GM23338 (cell line): ENCODE measurements around the gene EGR2. TPM values are rescaled to one million over a fixed set of nuclear protein-coding genes. Genes with fewer than 3 reads are reported as not detected.

Experiments
- ATAC-seq: fragments of 200-7000 bp; cut with Tn5 transposase; 3 replicates; pipeline ENCODE4 v1.9.1; 2020
- DNase-seq: peaks from one replicate; pipeline ENCODE4 v3.0.0-alpha.2; 2015; ENCODE audit warnings: low spot score
- H2AFZ ChIP-seq: fragments of 200-600 bp; sonication (generic); 2 replicates; pipeline ENCODE4 v1.8.0; 2016; ENCODE audit warnings: antibody characterized with exemption, mild to moderate bottlenecking, moderate library complexity
- H3F3A ChIP-seq: fragments of 200-600 bp; sonication (generic); replicated peaks from 2 replicates; pipeline ENCODE4 v1.8.0; 2017; ENCODE audit warnings: antibody characterized with exemption, mixed run types, low read depth
- H3K27ac ChIP-seq: fragments of 200-600 bp; sonication (generic); 2 replicates; pipeline ENCODE4 v1.6.1; 2016; ENCODE audit warnings: low read depth
- H3K27me3 ChIP-seq: fragments of 200-600 bp; sonication (generic); 2 replicates; pipeline ENCODE4 v1.8.0; 2016; ENCODE audit warnings: mild to moderate bottlenecking, mixed run types, moderate library complexity; ENCODE audit not compliant: insufficient read depth
- H3K36me3 ChIP-seq: fragments of 200-600 bp; sonication (generic); 2 replicates; pipeline ENCODE4 v1.8.0; 2016; ENCODE audit warnings: mild to moderate bottlenecking; ENCODE audit not compliant: insufficient read depth
- H3K4me1 ChIP-seq: fragments of 200-600 bp; sonication (generic); 2 replicates; pipeline ENCODE4 v1.8.0; 2016; ENCODE audit warnings: mild to moderate bottlenecking, moderate library complexity; ENCODE audit not compliant: insufficient read depth
- H3K4me2 ChIP-seq: fragments of 200-600 bp; sonication (generic); 2 replicates; pipeline ENCODE4 v1.7.1; 2017; ENCODE audit warnings: mixed run types
- H3K4me3 ChIP-seq: fragments of 200-600 bp; sonication (generic); 2 replicates; pipeline ENCODE4 v1.6.1; 2016; ENCODE audit warnings: mixed run types
- H3K79me2 ChIP-seq: fragments of 200-600 bp; sonication (generic); replicated peaks from 2 replicates; pipeline ENCODE4 v1.8.0; 2017; ENCODE audit warnings: mild to moderate bottlenecking; ENCODE audit not compliant: insufficient read depth
- H3K9me2 ChIP-seq: fragments of 200-600 bp; sonication (generic); 2 replicates; pipeline ENCODE4 v1.8.0; 2017; ENCODE audit not compliant: insufficient read depth
- H4K20me1 ChIP-seq: fragments of 200-600 bp; sonication (generic); replicated peaks from 2 replicates; pipeline ENCODE4 v1.8.0; 2017; ENCODE audit warnings: mild to moderate bottlenecking; ENCODE audit not compliant: insufficient read depth
- H3K27ac Mint-ChIP-seq: 2 replicates; pipeline ENCODE4 v1.8.0; 2020; ENCODE audit warnings: inconsistent platforms, mild to moderate bottlenecking, moderate library complexity, mixed read lengths
- H3K27me3 Mint-ChIP-seq: 3 replicates; pipeline ENCODE4 v1.8.0; 2022; ENCODE audit warnings: low read depth, mild to moderate bottlenecking, moderate library complexity, mixed read lengths, inconsistent platforms; ENCODE audit not compliant: insufficient read depth, poor library complexity
- H3K36me3 Mint-ChIP-seq: 3 replicates; pipeline ENCODE4 v1.8.0; 2021; ENCODE audit warnings: low read depth, mild to moderate bottlenecking, inconsistent platforms, moderate library complexity, mixed read lengths
- H3K4me1 Mint-ChIP-seq: 3 replicates; pipeline ENCODE4 v1.8.0; 2020; ENCODE audit warnings: mild to moderate bottlenecking, inconsistent platforms, mixed read lengths
- H3K4me3 Mint-ChIP-seq: 3 replicates; pipeline ENCODE4 v1.8.0; 2021; ENCODE audit warnings: moderate library complexity, mild to moderate bottlenecking, inconsistent platforms, mixed read lengths
- H3K9me3 Mint-ChIP-seq: 3 replicates; pipeline ENCODE4 v1.8.0; 2020; ENCODE audit warnings: moderate library complexity, mild to moderate bottlenecking, inconsistent platforms, mixed read lengths
- CTCF ChIP-seq, 2 experiments: fragments of 200-600 bp in 1 of 2; sonication (generic) in 1 of 2; conservative IDR thresholded peaks; 2 replicates each; pipeline versions ENCODE4 v1.5.1 to v1.6.1; 2016 to 2017; ENCODE audit warnings: antibody characterized with exemption in 2 of 2, low read depth in 2 of 2, mild to moderate bottlenecking in 2 of 2, moderate library complexity in 1 of 2
- EZH2 ChIP-seq: fragments of 200-600 bp; sonication (generic); IDR thresholded peaks from one replicate; pipeline ENCODE4 v1.8.0; 2017; ENCODE audit warnings: antibody characterized with exemption, mild to moderate bottlenecking, low read depth; ENCODE audit not compliant: unreplicated experiment
- EZH2phosphoT487 ChIP-seq: fragments of 200-600 bp; sonication (generic); IDR thresholded peaks from one replicate; pipeline ENCODE4 v1.8.1; 2018; ENCODE audit warnings: antibody characterized with exemption; ENCODE audit not compliant: unreplicated experiment
- JUNB ChIP-seq: IDR thresholded peaks from one replicate; pipeline ENCODE4 v1.6.1; 2016; ENCODE audit warnings: antibody characterized with exemption; ENCODE audit not compliant: unreplicated experiment
- NANOG ChIP-seq: IDR thresholded peaks from 2 replicates; pipeline ENCODE4 v1.6.1; 2016; ENCODE audit warnings: antibody characterized with exemption, borderline replicate concordance
- POLR2AphosphoS5 ChIP-seq: IDR thresholded peaks from 2 replicates; pipeline ENCODE4 v1.6.1; 2016; ENCODE audit warnings: antibody characterized with exemption, low read depth
- STAT1 ChIP-seq: IDR thresholded peaks from one replicate; pipeline ENCODE4 v1.6.1; 2016; ENCODE audit warnings: antibody characterized with exemption; ENCODE audit not compliant: unreplicated experiment
- ZNF331 ChIP-seq: fragments of 250-450 bp; sonication (Bioruptor Pico); IDR thresholded peaks from 2 replicates; pipeline ENCODE4 v1.5.0; 2020; ENCODE audit warnings: low read depth, mild to moderate bottlenecking, moderate library complexity
- polyA plus RNA-seq: library from polyadenylated mRNA; unstranded; fragments of >200 nt; fragmentation: Nextera tagmentation; extraction: Ambion mirVana; gene quantifications from 2 replicates; pipeline ENCODE4 v1.2.1, GENCODE V29; 2016
- total RNA-seq: library from RNA; depleted of rRNA; stranded (reverse); fragments of >200 nt; shearing (Covaris generic); gene quantifications from 2 replicates; pipeline ENCODE4 v1.2.3, GENCODE V29; 2014
- TF ChIP-seq, protein P1 (sequence below): IDR thresholded peaks from one replicate; pipeline ENCODE4 v1.6.1; 2018; ENCODE audit warnings: antibody characterized with exemption; ENCODE audit not compliant: unreplicated experiment
- TF ChIP-seq, protein P2 (sequence below): IDR thresholded peaks from 2 replicates; pipeline ENCODE4 v1.6.1; 2016; ENCODE audit warnings: antibody characterized with exemption

Gene EGR2
- total and polyA plus RNA-seq, 2 experiments from 2014 or later, result 2.3 to 3.5 TPM

- no peaks in the 10 kb centered on the region for H3K9me3 Mint-ChIP-seq
- no peak overlapping the region for H3K27ac Mint-ChIP-seq
- Histone ChIP-seq H2AFZ (no peak overlapping the region), H3F3A (no peaks in the 10 kb centered on the region), H3K9me2 (peaks cover 4% of the 10 kb centered on the region; the same call in 1 of the 2 replicates), H3K4me2 (no peak overlapping the region), H3K4me1 (peaks cover 7% of the 10 kb centered on the region), H3K27me3 (no peaks in the 10 kb centered on the region), H3K4me3 (no peak overlapping the region), H3K36me3 (no peaks in the 10 kb centered on the region), H3K79me2 (no peaks in the 10 kb centered on the region), H3K27ac (no peak overlapping the region), H4K20me1 (no peaks in the 10 kb centered on the region)
- DNase-seq (no peak), ATAC-seq (no peak)
- peaks cover 3% of the 10 kb centered on the region for H3K27me3 Mint-ChIP-seq
- H3K36me3 Mint-ChIP-seq, result no peaks in the 10 kb centered on the region
- H3K4me3 Mint-ChIP-seq, result no peak overlapping the region
- TF ChIP-seq NANOG, result no peak
- TF ChIP-seq, protein P1, sequence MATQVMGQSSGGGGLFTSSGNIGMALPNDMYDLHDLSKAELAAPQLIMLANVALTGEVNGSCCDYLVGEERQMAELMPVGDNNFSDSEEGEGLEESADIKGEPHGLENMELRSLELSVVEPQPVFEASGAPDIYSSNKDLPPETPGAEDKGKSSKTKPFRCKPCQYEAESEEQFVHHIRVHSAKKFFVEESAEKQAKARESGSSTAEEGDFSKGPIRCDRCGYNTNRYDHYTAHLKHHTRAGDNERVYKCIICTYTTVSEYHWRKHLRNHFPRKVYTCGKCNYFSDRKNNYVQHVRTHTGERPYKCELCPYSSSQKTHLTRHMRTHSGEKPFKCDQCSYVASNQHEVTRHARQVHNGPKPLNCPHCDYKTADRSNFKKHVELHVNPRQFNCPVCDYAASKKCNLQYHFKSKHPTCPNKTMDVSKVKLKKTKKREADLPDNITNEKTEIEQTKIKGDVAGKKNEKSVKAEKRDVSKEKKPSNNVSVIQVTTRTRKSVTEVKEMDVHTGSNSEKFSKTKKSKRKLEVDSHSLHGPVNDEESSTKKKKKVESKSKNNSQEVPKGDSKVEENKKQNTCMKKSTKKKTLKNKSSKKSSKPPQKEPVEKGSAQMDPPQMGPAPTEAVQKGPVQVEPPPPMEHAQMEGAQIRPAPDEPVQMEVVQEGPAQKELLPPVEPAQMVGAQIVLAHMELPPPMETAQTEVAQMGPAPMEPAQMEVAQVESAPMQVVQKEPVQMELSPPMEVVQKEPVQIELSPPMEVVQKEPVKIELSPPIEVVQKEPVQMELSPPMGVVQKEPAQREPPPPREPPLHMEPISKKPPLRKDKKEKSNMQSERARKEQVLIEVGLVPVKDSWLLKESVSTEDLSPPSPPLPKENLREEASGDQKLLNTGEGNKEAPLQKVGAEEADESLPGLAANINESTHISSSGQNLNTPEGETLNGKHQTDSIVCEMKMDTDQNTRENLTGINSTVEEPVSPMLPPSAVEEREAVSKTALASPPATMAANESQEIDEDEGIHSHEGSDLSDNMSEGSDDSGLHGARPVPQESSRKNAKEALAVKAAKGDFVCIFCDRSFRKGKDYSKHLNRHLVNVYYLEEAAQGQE, result no peak
- H3K4me1 Mint-ChIP-seq, result peaks cover 10% of the 10 kb centered on the region
Observed at GRCh38 chr10:62764011-62764410, 52.2 kb downstream of the EGR2 start.

GRCh38 chr10:62763155-62763554, 53.0 kb downstream of the EGR2 start:
- no peak overlapping the region for H3K4me3 Mint-ChIP-seq
- ATAC-seq (no peak), DNase-seq (no peak)
- Histone ChIP-seq H3K4me3 (no peak overlapping the region), H3K4me1 (peaks cover 7% of the 10 kb centered on the region), H3K79me2 (no peaks in the 10 kb centered on the region), H3K9me2 (no peaks in the 10 kb centered on the region), H3K36me3 (no peaks in the 10 kb centered on the region), H4K20me1 (no peaks in the 10 kb centered on the region), H3K27ac (no peak overlapping the region), H2AFZ (peak overlapping the region; percentile 32; the same call in 1 of the 2 replicates), H3F3A (no peaks in the 10 kb centered on the region), H3K27me3 (no peaks in the 10 kb centered on the region), H3K4me2 (no peak overlapping the region)
- H3K9me3 Mint-ChIP-seq, result no peaks in the 10 kb centered on the region
- peaks cover 10% of the 10 kb centered on the region for H3K4me1 Mint-ChIP-seq
- no peak overlapping the region for H3K27ac Mint-ChIP-seq
- H3K36me3 Mint-ChIP-seq, result no peaks in the 10 kb centered on the region
- H3K27me3 Mint-ChIP-seq, result peaks cover 3% of the 10 kb centered on the region
- TF ChIP-seq CTCF (conservative IDR thresholded peaks at IDR 0.05; ENCODE audit: low read depth in 2 of 2) (no peak), JUNB (no peak), EZH2 (no peak), EZH2phosphoT487 (no peak), POLR2AphosphoS5 (no peak), ZNF331 (no peak), STAT1 (no peak), NANOG (no peak)
- TF ChIP-seq, protein P2, sequence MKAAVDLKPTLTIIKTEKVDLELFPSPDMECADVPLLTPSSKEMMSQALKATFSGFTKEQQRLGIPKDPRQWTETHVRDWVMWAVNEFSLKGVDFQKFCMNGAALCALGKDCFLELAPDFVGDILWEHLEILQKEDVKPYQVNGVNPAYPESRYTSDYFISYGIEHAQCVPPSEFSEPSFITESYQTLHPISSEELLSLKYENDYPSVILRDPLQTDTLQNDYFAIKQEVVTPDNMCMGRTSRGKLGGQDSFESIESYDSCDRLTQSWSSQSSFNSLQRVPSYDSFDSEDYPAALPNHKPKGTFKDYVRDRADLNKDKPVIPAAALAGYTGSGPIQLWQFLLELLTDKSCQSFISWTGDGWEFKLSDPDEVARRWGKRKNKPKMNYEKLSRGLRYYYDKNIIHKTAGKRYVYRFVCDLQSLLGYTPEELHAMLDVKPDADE, result no peak
- TF ChIP-seq, protein P1, result no peak
